HepG2 (cell line): ENCODE measurements around the gene ZBTB7B. TPM values are rescaled to one million over a fixed set of nuclear protein-coding genes. Genes with fewer than 3 reads are reported as not detected.
A peak's percentile ranks its signal among the peaks of the same experiment; 100 is the strongest.

Source experiments
- ADNP ChIP-seq: sonication (generic); formaldehyde crosslinking; IDR thresholded peaks from 2 replicates; pipeline ENCODE4 v1.4.0; 2020; ENCODE audit warnings: missing genetic modification reagents
- CREB1 ChIP-seq, 2 experiments: fragments of 450-650 bp in 1 of 2; IDR thresholded peaks; 2 replicates each; pipeline ENCODE4 v1.6.1; 2016 to 2017; ENCODE audit warnings: control low read depth in 1 of 2, mild to moderate bottlenecking in 1 of 2, missing compliant biosample characterization in 1 of 2, missing genetic modification characterization in 1 of 2
- CSRNP1 ChIP-seq: sonication (generic); formaldehyde crosslinking; IDR thresholded peaks from 2 replicates; pipeline ENCODE4 v1.8.1; 2023; ENCODE audit warnings: mild to moderate bottlenecking, missing genetic modification reagents
- DDIT3 ChIP-seq: sonication (generic); formaldehyde crosslinking; IDR thresholded peaks from 2 replicates; pipeline ENCODE4 v1.4.0; 2020; ENCODE audit warnings: mild to moderate bottlenecking, missing genetic modification reagents
- GRHL1 ChIP-seq: sonication (generic); formaldehyde crosslinking; conservative IDR thresholded peaks from 2 replicates; pipeline ENCODE4 v1.8.0; 2022; ENCODE audit warnings: missing genetic modification reagents
- HOXA3 ChIP-seq: sonication (generic); formaldehyde crosslinking; IDR thresholded peaks from 2 replicates; pipeline ENCODE4 v1.5.0; 2020; ENCODE audit warnings: missing genetic modification reagents
- HOXA7 ChIP-seq: sonication (generic); formaldehyde crosslinking; IDR thresholded peaks from 2 replicates; pipeline ENCODE4 v1.8.1; 2022; ENCODE audit warnings: mild to moderate bottlenecking, missing genetic modification reagents, moderate library complexity
- LRRFIP1 ChIP-seq: sonication (generic); formaldehyde crosslinking; conservative IDR thresholded peaks from 2 replicates; pipeline ENCODE4 v1.4.0; 2020; ENCODE audit warnings: missing genetic modification reagents
- NFIC ChIP-seq: IDR thresholded peaks from 2 replicates; pipeline ENCODE4 v1.6.1; 2012; ENCODE audit warnings: mild to moderate bottlenecking, low read length, inconsistent platforms
- NFRKB ChIP-seq: fragments of 450-650 bp; IDR thresholded peaks from 2 replicates; pipeline ENCODE4 v1.6.1; 2017
- RBM22 ChIP-seq: fragments of 200-400 bp; formaldehyde crosslinking; optimal IDR thresholded peaks from 2 replicates; pipeline ENCODE3; 2017; ENCODE audit warnings: mild to moderate bottlenecking, low read length, moderate library complexity
- RBM39 ChIP-seq: fragments of 200-400 bp; formaldehyde crosslinking; IDR thresholded peaks from one replicate; pipeline ENCODE4 v1.6.1; 2018; ENCODE audit warnings: antibody characterized with exemption, mild to moderate bottlenecking, low read depth, low read length; ENCODE audit not compliant: poor library complexity, severe bottlenecking
- RFXANK ChIP-seq: IDR thresholded peaks from 2 replicates; pipeline ENCODE4 v1.6.1; 2016
- RNF219 ChIP-seq: sonication (generic); formaldehyde crosslinking; IDR thresholded peaks from 2 replicates; pipeline ENCODE4 v1.5.0; 2020; ENCODE audit warnings: mild to moderate bottlenecking, missing genetic modification reagents
- SNAI1 ChIP-seq: sonication (generic); formaldehyde crosslinking; IDR thresholded peaks from 2 replicates; pipeline ENCODE4 v1.5.0; 2020; ENCODE audit warnings: mild to moderate bottlenecking, missing genetic modification reagents, borderline replicate concordance
- ZNF354B ChIP-seq: sonication (generic); formaldehyde crosslinking; IDR thresholded peaks from 2 replicates; pipeline ENCODE4 v1.8.0; 2022; ENCODE audit warnings: mild to moderate bottlenecking, missing genetic modification reagents
- ZNF672 ChIP-seq: sonication (generic); formaldehyde crosslinking; IDR thresholded peaks from 2 replicates; pipeline ENCODE4 v1.8.1; 2022; ENCODE audit warnings: missing genetic modification reagents
- ZNF674 ChIP-seq: sonication (generic); formaldehyde crosslinking; IDR thresholded peaks from 2 replicates; pipeline ENCODE4 v1.5.0; 2020; ENCODE audit warnings: low read depth, mild to moderate bottlenecking, missing genetic modification reagents
- ZNF724P ChIP-seq: sonication (generic); formaldehyde crosslinking; IDR thresholded peaks from 2 replicates; pipeline ENCODE4 v1.8.0; 2022; ENCODE audit warnings: missing genetic modification reagents, borderline replicate concordance
- ZNF747 ChIP-seq: sonication (generic); formaldehyde crosslinking; IDR thresholded peaks from 2 replicates; pipeline ENCODE4 v1.8.1; 2023; ENCODE audit warnings: missing genetic modification reagents, mild to moderate bottlenecking, borderline replicate concordance
- polyA plus RNA-seq, 8 experiments: library from polyadenylated mRNA; depleted of rRNA in 3 of 8; stranded (reverse) in 7 of 8; unstranded in 1 of 8; fragments of >200 nt; fragmentation: Illumina TruSeq in 4 of 8; extraction: Trizol in 4 of 8; gene quantifications; 2 replicates each; pipeline versions ENCODE4 v1.2.1 to v1.2.3, GENCODE V29; 2011 to 2016; ENCODE audit warnings: low read depth in 4 of 8, missing spikeins in 1 of 8, mixed read lengths in 1 of 8; ENCODE audit not compliant: insufficient read depth in 1 of 8
- total RNA-seq, 5 experiments: library from RNA; depleted of rRNA; stranded (reverse); fragments of >200 nt; fragmentation: Illumina TruSeq; extraction: Trizol; gene quantifications; 2 replicates each; pipeline ENCODE4 v1.2.3, GENCODE V29; 2016; ENCODE audit warnings: low read depth in 1 of 5

The ZBTB7B gene
- total and polyA plus RNA-seq, 2 of the 13 experiments (the other 11 are each of a cell fraction or from before 2014, with no cell fraction given), result 15.5 to 17.5 TPM

GRCh38 chr1:154974102-154974807, 28.3 kb upstream of the ZBTB7B start, which contains the start of gene CKS1B (continued):
- TF ChIP-seq CSRNP1, result peak; percentile 91
- no peak for TF ChIP-seq LRRFIP1
- TF ChIP-seq HOXA3 (CRISPR knock-in tag), result 0 out of 2 replicates have a peak, but pooled peaks have one; percentile 42
- TF ChIP-seq NFRKB, result no peak
- no peak for TF ChIP-seq ZNF672 (CRISPR knock-in tag)
- 0 out of 2 replicates have a peak, but pooled peaks have one; percentile 80 for TF ChIP-seq ZNF724P
- TF ChIP-seq RNF219 (CRISPR knock-in tag), result no peak
- TF ChIP-seq RBM22, result no peak
- TF ChIP-seq NFIC, result no peak
- no peak for TF ChIP-seq ADNP (CRISPR knock-in tag)
- peak; percentile 85 for TF ChIP-seq CREB1 (IDR thresholded peaks at IDR 0.05)
- TF ChIP-seq CREB1 (CRISPR knock-in tag; IDR thresholded peaks at IDR 0.05), result peak; percentile 93
- peak; percentile 61 for TF ChIP-seq RBM39
- TF ChIP-seq SNAI1 (CRISPR knock-in tag), result 0 out of 2 replicates have a peak, but pooled peaks have one; percentile 14
- peak; percentile 61; the same call in 1 of the 2 replicates for TF ChIP-seq ZNF354B
- TF ChIP-seq DDIT3 (CRISPR knock-in tag), result no peak
- no peak for TF ChIP-seq HOXA7 (CRISPR knock-in tag)
- TF ChIP-seq ZNF674 (CRISPR knock-in tag), result no peak
- TF ChIP-seq GRHL1, result no peak
- TF ChIP-seq RFXANK (CRISPR knock-in tag), result no peak
- TF ChIP-seq ZNF747 (CRISPR knock-in tag), result peak; percentile 41; the same call in 1 of the 2 replicates
